ENCODE data around the gene MRAP.

DNA sequence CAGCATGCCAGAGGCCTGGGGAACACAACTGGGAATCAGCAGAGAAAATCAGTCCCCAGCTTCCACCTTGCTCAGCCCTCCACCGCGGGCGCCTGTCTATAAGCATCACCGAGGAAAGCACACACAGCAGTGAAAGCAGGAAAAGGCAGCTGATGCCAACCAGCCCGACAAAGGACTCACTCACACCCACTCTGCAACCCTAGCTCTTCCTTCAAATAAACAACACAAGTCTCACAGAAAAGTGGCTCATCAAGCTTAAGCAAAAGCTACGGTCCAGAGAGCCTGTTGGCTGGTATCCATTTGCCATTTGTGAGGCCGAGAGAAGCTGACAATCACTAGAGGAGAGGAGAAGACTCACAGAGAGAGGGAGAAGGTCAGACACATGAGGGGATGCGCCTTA, 27.1 kb downstream of the MRAP start:
- TF ChIP-seq MYC (IDR thresholded peaks at IDR 0.05; ENCODE audit: borderline replicate concordance, low read length) (no peak), RAD21 (conservative IDR thresholded peaks at IDR 0.05 in 1 of 2, IDR thresholded peaks at IDR 0.05 in 1 of 2) (no peak), PHF8 (IDR thresholded peaks at IDR 0.05; ENCODE audit: borderline replicate concordance, low read depth) (no peak), NFE2L2 (conservative IDR thresholded peaks at IDR 0.05; ENCODE audit: low read length) (no peak)

Measured in A549 (cell line).